ENCODE data around the gene HSD3B2. TPM values are rescaled to one million over a fixed set of nuclear protein-coding genes. Genes with fewer than 3 reads are reported as not detected.
"Not testable (repeated sequence)": the region's sequence is repeated elsewhere in the genome, so short reads cannot be mapped to it uniquely, and the experiment has no call there.

The HSD3B2 gene
- polyA plus RNA-seq, 1 experiment: not detected

DNA sequence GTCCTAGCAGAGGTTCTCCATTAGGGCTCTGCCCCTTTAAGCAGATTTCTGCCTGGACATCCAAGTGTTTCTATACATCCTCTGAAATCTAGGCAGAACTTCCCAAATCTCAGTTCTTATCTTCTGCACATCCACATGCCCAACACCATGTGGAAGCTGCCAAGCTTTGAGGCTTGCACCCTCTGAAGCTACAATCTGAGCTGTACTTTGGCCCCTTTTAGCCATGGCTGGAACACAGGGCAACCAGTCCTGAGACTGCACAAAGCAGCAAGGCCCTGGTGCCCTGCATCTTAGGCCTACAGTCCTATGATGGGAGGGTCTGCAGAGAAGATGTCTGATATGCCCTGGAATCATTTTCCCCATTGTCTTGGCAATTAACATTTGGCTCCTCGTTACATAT lies 38.4 kb upstream of the HSD3B2 start:
- DNase-seq (ENCODE audit: low read depth): no peak
- H3K27me3 ChIP-seq (ENCODE audit: control insufficient read depth, insufficient read depth, low read length): 0 out of 2 replicates have a peak, but pooled peaks cover 1% of the 10 kb centered on the region
- CTCF ChIA-PET: interaction anchor here (2.5 kb wide), 1 partner anchor 10 kb away, joined by 10 read pairs; no protein-coding TSS in a partner anchor
- H3K36me3 ChIP-seq (ENCODE audit: control insufficient read depth, insufficient read depth, low read length): no peaks in the 10 kb centered on the region
- H3K4me3 ChIP-seq (ENCODE audit: low read depth, low read length): no peak overlapping the region
- POLR2A ChIA-PET: no interaction called here
- TF ChIP-seq, protein P1, sequence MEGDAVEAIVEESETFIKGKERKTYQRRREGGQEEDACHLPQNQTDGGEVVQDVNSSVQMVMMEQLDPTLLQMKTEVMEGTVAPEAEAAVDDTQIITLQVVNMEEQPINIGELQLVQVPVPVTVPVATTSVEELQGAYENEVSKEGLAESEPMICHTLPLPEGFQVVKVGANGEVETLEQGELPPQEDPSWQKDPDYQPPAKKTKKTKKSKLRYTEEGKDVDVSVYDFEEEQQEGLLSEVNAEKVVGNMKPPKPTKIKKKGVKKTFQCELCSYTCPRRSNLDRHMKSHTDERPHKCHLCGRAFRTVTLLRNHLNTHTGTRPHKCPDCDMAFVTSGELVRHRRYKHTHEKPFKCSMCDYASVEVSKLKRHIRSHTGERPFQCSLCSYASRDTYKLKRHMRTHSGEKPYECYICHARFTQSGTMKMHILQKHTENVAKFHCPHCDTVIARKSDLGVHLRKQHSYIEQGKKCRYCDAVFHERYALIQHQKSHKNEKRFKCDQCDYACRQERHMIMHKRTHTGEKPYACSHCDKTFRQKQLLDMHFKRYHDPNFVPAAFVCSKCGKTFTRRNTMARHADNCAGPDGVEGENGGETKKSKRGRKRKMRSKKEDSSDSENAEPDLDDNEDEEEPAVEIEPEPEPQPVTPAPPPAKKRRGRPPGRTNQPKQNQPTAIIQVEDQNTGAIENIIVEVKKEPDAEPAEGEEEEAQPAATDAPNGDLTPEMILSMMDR (IDR thresholded peaks at IDR 0.05; ENCODE audit: insufficient read depth, low read depth, low read length): no peak

DNA sequence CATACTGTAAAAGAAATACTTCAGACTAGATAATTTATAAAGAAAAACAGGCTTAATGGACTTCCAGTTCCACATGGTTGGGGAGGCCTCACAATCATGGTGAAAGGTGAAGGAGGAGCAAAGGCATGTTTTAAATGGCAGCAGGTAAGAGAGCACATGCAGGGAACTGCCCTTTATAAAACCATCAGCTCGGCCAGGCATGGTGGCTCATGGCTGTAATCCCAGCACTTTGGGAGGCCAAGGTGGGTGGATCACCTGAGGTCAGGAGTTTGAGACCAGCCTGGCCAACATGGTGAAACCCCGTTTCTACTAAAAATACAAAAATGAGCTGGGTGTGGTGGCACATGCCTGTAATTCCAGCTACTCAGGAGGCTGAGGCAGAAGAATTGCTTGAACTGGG lies 37.4 kb upstream of the HSD3B2 start:
- POLR2A ChIA-PET: interaction anchor here (0.6 kb wide), 1 partner anchor 126 kb away, joined by 5 read pairs; no protein-coding TSS in a partner anchor
- H3K27me3 ChIP-seq (ENCODE audit: control insufficient read depth, insufficient read depth, low read length); H3K36me3 ChIP-seq (ENCODE audit: control insufficient read depth, insufficient read depth, low read length); CTCF ChIA-PET; DNase-seq (ENCODE audit: low read depth); H3K4me3 ChIP-seq (ENCODE audit: low read depth, low read length): not testable (repeated sequence)

DNA sequence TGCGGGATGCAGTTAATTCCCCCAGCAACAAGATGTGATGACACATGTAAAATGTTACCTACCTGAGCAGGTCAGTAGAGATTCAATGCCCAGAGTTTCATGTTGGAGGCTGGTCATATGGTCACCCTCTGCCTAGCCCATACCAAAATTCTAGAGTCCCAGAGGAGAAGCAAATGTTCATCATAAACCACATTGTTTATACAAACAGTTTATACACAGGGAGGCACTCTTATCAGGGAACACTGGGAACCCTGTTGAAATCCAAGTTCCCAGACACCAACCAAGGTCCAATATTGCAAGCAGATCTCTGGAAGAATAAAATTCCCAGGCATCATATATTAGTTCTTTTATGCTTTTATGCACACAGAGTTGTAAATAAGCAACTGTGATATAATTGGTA lies 35.8 kb upstream of the HSD3B2 start:
- Histone ChIP-seq H3K27me3 (ENCODE audit: control insufficient read depth, insufficient read depth, low read length) (no peaks in the 10 kb centered on the region), H3K36me3 (ENCODE audit: control insufficient read depth, insufficient read depth, low read length) (no peaks in the 10 kb centered on the region), H3K4me3 (ENCODE audit: low read depth, low read length) (no peak overlapping the region)
- ChIA-PET POLR2A (no interaction called here), CTCF (no interaction called here)
- no peak for DNase-seq (ENCODE audit: low read depth)
- TF ChIP-seq, protein P1 (IDR thresholded peaks at IDR 0.05; ENCODE audit: insufficient read depth, low read depth, low read length): no peak

DNA sequence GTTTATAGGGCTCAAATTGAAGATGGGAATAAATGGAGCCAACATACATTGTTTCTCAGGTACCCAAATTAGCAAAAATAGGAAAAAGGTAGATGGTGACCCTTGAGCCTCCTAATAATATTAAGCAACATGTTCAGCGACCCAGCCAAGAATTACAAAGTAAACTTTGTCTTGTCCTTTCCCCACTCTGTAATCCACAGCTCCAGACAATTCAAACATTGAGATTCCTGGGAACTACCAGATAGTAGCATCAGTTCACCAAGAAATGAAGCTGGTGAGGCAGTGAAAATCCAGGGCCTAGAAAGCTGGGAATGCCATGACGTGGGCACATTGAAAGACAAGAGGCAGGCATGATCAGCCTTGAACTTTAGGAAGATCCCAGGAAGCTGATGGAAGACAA lies 34.6 kb upstream of the HSD3B2 start:
- ChIA-PET POLR2A (no interaction called here), CTCF (no interaction called here)
- H3K36me3 ChIP-seq (ENCODE audit: control insufficient read depth, insufficient read depth, low read length): no peaks in the 10 kb centered on the region
- no peak for DNase-seq (ENCODE audit: low read depth)
- TF ChIP-seq, protein P1 (IDR thresholded peaks at IDR 0.05; ENCODE audit: insufficient read depth, low read depth, low read length): no peak
- H3K27me3 ChIP-seq (ENCODE audit: control insufficient read depth, insufficient read depth, low read length): no peaks in the 10 kb centered on the region
- H3K4me3 ChIP-seq (ENCODE audit: low read depth, low read length): no peak overlapping the region

DNA sequence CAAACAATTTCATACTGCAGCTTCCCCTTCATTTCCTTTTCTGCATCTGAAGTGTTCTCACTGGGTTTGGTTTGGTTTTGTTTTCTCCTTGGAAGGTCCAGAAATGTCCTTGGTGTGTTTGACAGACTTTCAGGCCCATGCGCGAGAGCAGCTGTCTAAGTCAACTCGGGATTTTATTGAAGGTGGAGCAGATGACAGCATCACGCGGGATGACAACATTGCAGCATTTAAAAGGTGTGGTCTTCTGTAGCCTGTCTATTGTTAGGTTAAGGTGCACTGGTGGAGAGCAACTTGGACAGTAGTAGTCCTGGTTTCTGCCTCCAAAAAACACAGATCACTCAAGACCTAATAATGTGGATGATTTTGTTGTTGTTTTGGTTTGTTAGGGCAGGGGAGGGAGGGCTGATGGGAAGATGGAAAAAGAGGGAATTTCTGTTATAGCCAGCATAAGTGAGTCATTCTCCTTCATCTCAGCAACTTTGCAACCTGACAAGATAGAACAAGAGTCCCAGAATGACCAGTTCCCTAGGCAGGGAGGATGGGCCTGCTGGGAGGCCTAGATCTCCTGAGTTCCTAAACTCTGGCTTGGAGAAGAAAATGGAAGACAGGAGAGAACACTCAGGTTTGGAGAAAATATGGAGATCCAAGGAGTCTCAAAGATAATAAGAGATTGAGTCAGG lies 33.8 kb upstream of the HSD3B2 start:
- ChIA-PET CTCF (no interaction called here), POLR2A (no interaction called here)
- H3K36me3 ChIP-seq (ENCODE audit: control insufficient read depth, insufficient read depth, low read length): no peaks in the 10 kb centered on the region
- TF ChIP-seq, protein P1 (IDR thresholded peaks at IDR 0.05; ENCODE audit: insufficient read depth, low read depth, low read length): no peak
- H3K4me3 ChIP-seq (ENCODE audit: low read depth, low read length): no peak overlapping the region
- DNase-seq (ENCODE audit: low read depth): no peak
- no peaks in the 10 kb centered on the region for H3K27me3 ChIP-seq (ENCODE audit: control insufficient read depth, insufficient read depth, low read length)

DNA sequence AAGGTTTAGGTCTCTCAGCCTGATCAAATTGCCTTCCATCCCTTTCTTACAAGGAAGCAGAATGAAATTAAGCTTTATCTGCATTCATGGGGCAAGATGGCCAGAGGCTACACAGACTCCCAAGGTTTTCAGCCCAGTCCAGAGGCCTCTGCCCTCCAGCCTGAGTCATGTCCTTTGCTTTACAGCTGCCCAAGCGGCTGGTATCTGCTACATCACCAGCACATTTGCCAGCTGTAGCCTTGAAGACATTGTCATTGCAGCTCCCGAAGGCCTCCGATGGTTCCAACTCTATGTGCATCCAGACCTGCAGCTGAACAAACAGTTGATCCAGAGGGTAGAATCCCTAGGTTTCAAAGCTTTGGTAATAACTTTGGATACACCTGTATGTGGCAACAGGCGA lies 30.4 kb upstream of the HSD3B2 start:
- ChIA-PET POLR2A (no interaction called here), CTCF (interaction anchor here (1.5 kb wide), 1 partner anchor 14 kb away, joined by 3 read pairs; no protein-coding TSS in a partner anchor)
- Histone ChIP-seq H3K27me3 (ENCODE audit: control insufficient read depth, insufficient read depth, low read length) (no peaks in the 10 kb centered on the region; the same call in 1 of the 2 replicates), H3K36me3 (ENCODE audit: control insufficient read depth, insufficient read depth, low read length) (no peaks in the 10 kb centered on the region), H3K4me3 (ENCODE audit: low read depth, low read length) (no peak overlapping the region)
- DNase-seq (ENCODE audit: low read depth): no peak
- TF ChIP-seq, protein P1 (IDR thresholded peaks at IDR 0.05; ENCODE audit: insufficient read depth, low read depth, low read length): no peak
